Aorta (tissue), 5 donors: ENCODE data around the gene PNMA8C. TPM values are rescaled to one million over a fixed set of nuclear protein-coding genes. Genes with fewer than 3 reads are reported as not detected.
A peak's percentile ranks its signal among the peaks of the same experiment; 100 is the strongest.
"Not testable (repeated sequence)": the region's sequence is repeated elsewhere in the genome, so short reads cannot be mapped to it uniquely, and the experiment has no call there.

Experiments used
- ATAC-seq: fragments of 200-7000 bp; cut with Tn5 transposase; one replicate; pipeline ENCODE4 v1.9.1; 2022; ENCODE audit warnings: moderate library complexity; ENCODE audit not compliant: low FRiP score
- DNase-seq, 2 donors: peaks; one replicate each; pipeline ENCODE4 v3.0.0-alpha.2; 2020
- H3K27ac ChIP-seq, 2 donors: one replicate each; pipeline ENCODE4 v1.5.1; 2013; ENCODE audit warnings: low read length in 2 of 2, mild to moderate bottlenecking in 2 of 2, moderate library complexity in 2 of 2, control low read depth in 1 of 2, inconsistent platforms in 1 of 2, low read depth in 1 of 2
- H3K27me3 ChIP-seq, 2 donors: one replicate each; pipeline ENCODE4 v1.6.1; 2013; ENCODE audit warnings: control low read depth in 1 of 2, low read length in 1 of 2, mild to moderate bottlenecking in 1 of 2, moderate library complexity in 1 of 2; ENCODE audit not compliant: insufficient read depth in 2 of 2, control insufficient read depth in 1 of 2
- H3K36me3 ChIP-seq, 2 donors: one replicate each; pipeline ENCODE4 v1.6.1; 2013; ENCODE audit warnings: control low read depth in 1 of 2, low read length in 1 of 2, mild to moderate bottlenecking in 1 of 2; ENCODE audit not compliant: insufficient read depth in 2 of 2, control insufficient read depth in 1 of 2
- H3K4me1 ChIP-seq, 2 donors: one replicate each; pipeline ENCODE4 v1.6.1; 2013; ENCODE audit warnings: low read length in 2 of 2, control low read depth in 1 of 2, mild to moderate bottlenecking in 1 of 2, moderate library complexity in 1 of 2; ENCODE audit not compliant: insufficient read depth in 2 of 2, control insufficient read depth in 1 of 2
- H3K4me3 ChIP-seq, 2 donors: one replicate each; pipeline ENCODE4 v1.5.1; 2013; ENCODE audit warnings: low read length in 2 of 2, control low read depth in 1 of 2, mild to moderate bottlenecking in 1 of 2
- H3K9me3 ChIP-seq: one replicate; pipeline ENCODE4 v1.6.1; 2013; ENCODE audit warnings: mild to moderate bottlenecking, low read length; ENCODE audit not compliant: control insufficient read depth
- WGBS, 2 donors: extraction: QIAGEN DNeasy Blood & Tissue Kit; methylation state at CpG; one replicate each; pipeline ENCODE4 v1.1.7; 2013; 5-methylcytosine and 5-hydroxymethylcytosine counted together
- intact Hi-C, 2 donors: fragments of 100-400 bp; cut with DNase I; formaldehyde crosslinking; loops; one replicate each; pipeline versions ENCODE4 v1.14.2 to v1.15.0; 2022
- polyA plus RNA-seq, 2 donors: library from polyadenylated mRNA; stranded (reverse); fragments of 200-250 nt; gene quantifications; one replicate each; pipeline ENCODE4 v1.2.3, GENCODE V29; 2013
- total RNA-seq, 2 donors: library from RNA; stranded (reverse); fragmentation: NEBNext Ultra II Directional; extraction: Animal tissue kit (Norgen Biotek cat#: 25700); gene quantifications; one replicate each; pipeline ENCODE4 v1.2.1, GENCODE V29; 2021
- donor health status: healthy with polysubstance abuse.
- donor health status: Bipolar disorder and iron deficiency.
- donor health status: DM: no; HTN: no; CAD: no.
- donor health status: DM: no; HTN: no; CAD: no.
- donor health status: DM: yes; HTN: yes; CAD: no.

The PNMA8C gene
- total and polyA plus RNA-seq, 4 donors = 1.2 to 4.3 (median 2.4) TPM

- no peaks in the 10 kb centered on the region for H3K9me3 ChIP-seq
- H3K4me1 ChIP-seq = peaks cover 5 to 7% of the 10 kb centered on the region in 2 donors
- ATAC-seq = peak; percentile 33
- H3K36me3 ChIP-seq = no peaks in the 10 kb centered on the region
- 3 to 5% methylated on average over 1 of the region's 1 CpG for WGBS, 2 donors
- no peak for DNase-seq
- no peaks in the 10 kb centered on the region for H3K27me3 ChIP-seq
- peak overlapping the region in 1 of 2 donors; percentile 71 for H3K27ac ChIP-seq
- no peak overlapping the region for H3K4me3 ChIP-seq
- intact Hi-C loops = no loop called here
Measured at GRCh38 chr19:46441866-46442265, 13.1 kb upstream of the PNMA8C start.

- H3K9me3 ChIP-seq, H3K36me3 ChIP-seq, DNase-seq, intact Hi-C loops, H3K27ac ChIP-seq, H3K27me3 ChIP-seq, H3K4me3 ChIP-seq, ATAC-seq, H3K4me1 ChIP-seq: not testable (repeated sequence)
- 95 to 97% methylated on average over 4 of the region's 4 CpGs for WGBS, 2 donors
Measured at GRCh38 chr19:46435689-46436088, 7.0 kb upstream of the PNMA8C start.

GRCh38 chr19:46435009-46435408 is 6.3 kb upstream of the PNMA8C start:
- intact Hi-C loops = no loop called here
- ATAC-seq (no peak), DNase-seq (peak in 1 of 2 donors; percentile 10)
- H3K36me3 ChIP-seq = no peaks in the 10 kb centered on the region
- no peak overlapping the region for H3K27ac ChIP-seq
- H3K9me3 ChIP-seq = no peaks in the 10 kb centered on the region
- 64 to 72% methylated on average over 6 of the region's 6 CpGs for WGBS, 2 donors
- no peaks in the 10 kb centered on the region for H3K4me1 ChIP-seq
- no peaks in the 10 kb centered on the region for H3K27me3 ChIP-seq
- H3K4me3 ChIP-seq = no peak overlapping the region

- H3K4me1 ChIP-seq, ATAC-seq, H3K9me3 ChIP-seq, H3K4me3 ChIP-seq, intact Hi-C loops, H3K27me3 ChIP-seq, H3K27ac ChIP-seq, DNase-seq, H3K36me3 ChIP-seq: not testable (repeated sequence)
- WGBS, 2 donors = 73 to 76% methylated on average over 7 of the region's 7 CpGs
Measured at GRCh38 chr19:46433470-46433869, 4.7 kb upstream of the PNMA8C start.

- no peaks in the 10 kb centered on the region for H3K36me3 ChIP-seq
- 62 to 64% methylated on average over 10 of the region's 10 CpGs for WGBS, 2 donors
- no peak overlapping the region for H3K27ac ChIP-seq
- no peaks in the 10 kb centered on the region for H3K27me3 ChIP-seq
- intact Hi-C loops = no loop called here
- no peaks in the 10 kb centered on the region for H3K4me1 ChIP-seq
- no peaks in the 10 kb centered on the region for H3K9me3 ChIP-seq
- no peak overlapping the region for H3K4me3 ChIP-seq
- ATAC-seq (no peak), DNase-seq (peak in 1 of 2 donors; percentile 61)
Measured at GRCh38 chr19:46431824-46432223, 3.1 kb upstream of the PNMA8C start.

- DNase-seq (no peak), ATAC-seq (no peak)
- WGBS, 2 donors = 85 to 91% methylated on average over 4 of the region's 4 CpGs
- intact Hi-C loops = no loop called here
- no peak overlapping the region for H3K4me3 ChIP-seq
- no peak overlapping the region for H3K27ac ChIP-seq
- no peaks in the 10 kb centered on the region for H3K4me1 ChIP-seq
- H3K36me3 ChIP-seq = no peaks in the 10 kb centered on the region
- no peaks in the 10 kb centered on the region for H3K27me3 ChIP-seq
- H3K9me3 ChIP-seq = no peaks in the 10 kb centered on the region
Measured at GRCh38 chr19:46429999-46430398, 1.3 kb upstream of the PNMA8C start.

GRCh38 chr19:46427518-46428045 is 1.2 kb downstream of the PNMA8C start:
- no peaks in the 10 kb centered on the region for H3K36me3 ChIP-seq
- no peaks in the 10 kb centered on the region for H3K27me3 ChIP-seq
- H3K4me3 ChIP-seq = peak overlapping the region in 1 of 2 donors; percentile 11
- no peaks in the 10 kb centered on the region for H3K4me1 ChIP-seq
- intact Hi-C loops = no loop called here
- WGBS, 2 donors = 39 to 41% methylated on average over 17 of the region's 17 CpGs
- peak in 1 of 2 donors; percentile 75 for DNase-seq
- peak overlapping the region in 1 of 2 donors; percentile 16 for H3K27ac ChIP-seq
- peak; percentile 27 for ATAC-seq
- H3K9me3 ChIP-seq = no peaks in the 10 kb centered on the region

GRCh38 chr19:46426506-46427162 is 2.1 kb downstream of the PNMA8C start:
- no peaks in the 10 kb centered on the region for H3K9me3 ChIP-seq
- no peak overlapping the region for H3K27ac ChIP-seq
- no peaks in the 10 kb centered on the region for H3K36me3 ChIP-seq
- peak overlapping the region in 1 of 2 donors; percentile 56 for H3K4me3 ChIP-seq
- DNase-seq = peak; percentile 90 to 93
- intact Hi-C loops = no loop called here
- ATAC-seq = peak; percentile 85
- H3K4me1 ChIP-seq = no peaks in the 10 kb centered on the region
- 0 to 1% methylated on average over 32 of the region's 32 CpGs for WGBS, 2 donors
- no peaks in the 10 kb centered on the region for H3K27me3 ChIP-seq

GRCh38 chr19:46426035-46426505 is 2.7 kb downstream of the PNMA8C start:
- Histone ChIP-seq H3K4me1 (no peaks in the 10 kb centered on the region), H3K36me3 (no peaks in the 10 kb centered on the region), H3K9me3 (no peaks in the 10 kb centered on the region), H3K27me3 (no peaks in the 10 kb centered on the region), H3K4me3 (peak overlapping the region in 1 of 2 donors; percentile 56), H3K27ac (peak overlapping the region in 1 of 2 donors; percentile 24)
- ATAC-seq (no peak), DNase-seq (no peak)
- intact Hi-C loops = no loop called here
- 6 to 11% methylated on average over 10 of the region's 10 CpGs for WGBS, 2 donors
